Medulla oblongata (tissue), 1 donor: ENCODE measurements around the gene MTARC1.

Experiments
- DNase-seq: peaks from one replicate; pipeline ENCODE4 v3.0.0-alpha.2; 2015; ENCODE audit errors: extremely low spot score

The MTARC1 gene

GRCh38 chr1:220786337-220787068 is at the start of gene MTARC1:
Gene MTARC1 (plus strand): TSS chr1:220786913. CDS start chr1:220786945, 32 bp downstream.
- DNase-seq = peak; percentile 58

GRCh38 chr1:220741349-220741748 is 45.4 kb upstream of the MTARC1 start:
- DNase-seq = no peak

- DNase-seq = no peak
Observed at GRCh38 chr1:220741825-220742224, 44.9 kb upstream of the MTARC1 start.

GRCh38 chr1:220742520-220742919 is 44.2 kb upstream of the MTARC1 start:
- no peak for DNase-seq

- DNase-seq = no peak
Observed at GRCh38 chr1:220746851-220747250, 39.9 kb upstream of the MTARC1 start.

- DNase-seq = no peak
Observed at GRCh38 chr1:220747437-220748088, 39.1 kb upstream of the MTARC1 start.

- peak; percentile 63 for DNase-seq
Observed at GRCh38 chr1:220748089-220748934, 38.4 kb upstream of the MTARC1 start, which contains the start of gene MTARC2. Gene MTARC2 (plus strand): TSS chr1:220748322. CDS start chr1:220748532, 210 bp downstream.

GRCh38 chr1:220748936-220749335 is 37.8 kb upstream of the MTARC1 start:
- no peak for DNase-seq

GRCh38 chr1:220750131-220750515 is 36.6 kb upstream of the MTARC1 start:
- DNase-seq = no peak

- no peak for DNase-seq
Observed at GRCh38 chr1:220751111-220751510, 35.6 kb upstream of the MTARC1 start.

GRCh38 chr1:220754212-220754917 is 32.3 kb upstream of the MTARC1 start:
- DNase-seq = no peak

- DNase-seq = no peak
Observed at GRCh38 chr1:220754918-220755295, 31.8 kb upstream of the MTARC1 start.

GRCh38 chr1:220755309-220755708 is 31.4 kb upstream of the MTARC1 start:
- no peak for DNase-seq

GRCh38 chr1:220757441-220757840 is 29.3 kb upstream of the MTARC1 start:
- no peak for DNase-seq

GRCh38 chr1:220759147-220759546 is 27.6 kb upstream of the MTARC1 start:
- no peak for DNase-seq

GRCh38 chr1:220761688-220762427 is 24.9 kb upstream of the MTARC1 start:
- no peak for DNase-seq

GRCh38 chr1:220764757-220765156 is 22.0 kb upstream of the MTARC1 start:
- DNase-seq = no peak

- no peak for DNase-seq
Observed at GRCh38 chr1:220767312-220768125, 19.2 kb upstream of the MTARC1 start.

GRCh38 chr1:220768126-220768601 is 18.5 kb upstream of the MTARC1 start:
- no peak for DNase-seq

- DNase-seq = no peak
Observed at GRCh38 chr1:220769205-220769604, 17.5 kb upstream of the MTARC1 start.
